SK-N-SH (cell line): ENCODE data around the gene ABR. TPM values are rescaled to one million over a fixed set of nuclear protein-coding genes. Genes with fewer than 3 reads are reported as not detected.

ENCODE experiments used
- CTCF ChIA-PET: fragments of 300-600, 350-600 bp; formaldehyde crosslinking; extraction: SDS; loops from one replicate; lab custom pipeline; 2021; lab: Yijun Ruan, JAX
- POLR2A ChIA-PET: fragments of 350-600 bp; sonication (Branson Sonifier 250); formaldehyde crosslinking; extraction: SDS; loops from one replicate; lab custom pipeline; 2020; ENCODE audit warnings: antibody characterized with exemption, inconsistent platforms; lab: Yijun Ruan, JAX
- DNase-seq: peaks from one replicate; pipeline ENCODE4 v3.0.0; 2012
- H2AFZ ChIP-seq: fragments of 200-600 bp; sonication (generic); 2 replicates; pipeline ENCODE4 v1.8.1; 2016; ENCODE audit warnings: antibody characterized with exemption, mild to moderate bottlenecking, low read depth
- H3F3A ChIP-seq: fragments of 200-600 bp; sonication (generic); replicated peaks from 2 replicates; pipeline ENCODE3; 2016; ENCODE audit warnings: antibody characterized with exemption, mild to moderate bottlenecking; ENCODE audit not compliant: insufficient read depth
- H3K27ac ChIP-seq, 2 experiments: fragments of 200-500 bp in 1 of 2; fragments of 200-600 bp in 1 of 2; sonication (Bioruptor generic) in 1 of 2; sonication (generic), shearing (Covaris generic) in 1 of 2; 2 replicates each; pipeline versions ENCODE4 v1.5.1 to v1.6.1; 2014 to 2016; ENCODE audit warnings: low read depth in 2 of 2, inconsistent platforms in 1 of 2, low read length in 1 of 2, mild to moderate bottlenecking in 1 of 2, mixed read lengths in 1 of 2
- H3K27me3 ChIP-seq: fragments of 200-600 bp; sonication (generic), shearing (Covaris generic); 2 replicates; pipeline ENCODE4 v1.6.1; 2016; ENCODE audit warnings: mixed run types; ENCODE audit not compliant: insufficient read depth
- H3K36me3 ChIP-seq, 2 experiments: fragments of 200-500 bp in 1 of 2; fragments of 200-600 bp in 1 of 2; sonication (Bioruptor generic) in 1 of 2; sonication (generic) in 1 of 2; replicated peaks in 1 of 2; 2 replicates each; pipeline versions ENCODE3 to v1.5.1; 2014 to 2016; ENCODE audit warnings: low read length in 1 of 2, mild to moderate bottlenecking in 1 of 2; ENCODE audit not compliant: insufficient read depth in 2 of 2, control insufficient read depth in 1 of 2
- H3K4me1 ChIP-seq, 2 experiments: fragments of 200-500 bp in 1 of 2; fragments of 200-600 bp in 1 of 2; sonication (Bioruptor generic) in 1 of 2; sonication (generic), shearing (Covaris generic) in 1 of 2; 2 replicates each; pipeline versions ENCODE4 v1.5.1 to v1.6.1; 2014 to 2016; ENCODE audit warnings: low read depth in 1 of 2, low read length in 1 of 2, mixed run types in 1 of 2; ENCODE audit not compliant: insufficient read depth in 2 of 2, control insufficient read depth in 1 of 2
- H3K4me2 ChIP-seq: fragments of 200-600 bp; sonication (generic), shearing (Covaris generic); 2 replicates; pipeline ENCODE4 v1.6.1; 2017; ENCODE audit warnings: mixed run types
- H3K4me3 ChIP-seq, 2 experiments: fragments of 200-500 bp in 1 of 2; fragments of 200-600 bp in 1 of 2; sonication (Bioruptor generic) in 1 of 2; sonication (generic), shearing (Covaris generic) in 1 of 2; 2 replicates each; pipeline versions ENCODE4 v1.5.1 to v1.8.1; 2014 to 2016; ENCODE audit warnings: low read depth in 2 of 2, inconsistent platforms in 1 of 2, low read length in 1 of 2, mild to moderate bottlenecking in 1 of 2, mixed read lengths in 1 of 2, moderate library complexity in 1 of 2
- H3K79me2 ChIP-seq: fragments of 200-600 bp; sonication (generic); 2 replicates; pipeline ENCODE4 v1.8.1; 2017; ENCODE audit warnings: mild to moderate bottlenecking; ENCODE audit not compliant: insufficient read depth
- H3K9ac ChIP-seq: fragments of 200-600 bp; sonication (generic); 2 replicates; pipeline ENCODE4 v1.6.1; 2017; ENCODE audit warnings: mixed run types
- H3K9me2 ChIP-seq: fragments of 200-600 bp; sonication (generic); 2 replicates; pipeline ENCODE4 v1.6.1; 2017; ENCODE audit warnings: mixed run types
- H3K9me3 ChIP-seq: fragments of 200-600 bp; sonication (generic); 2 replicates; pipeline ENCODE4 v1.6.1; 2017; ENCODE audit warnings: mixed run types, mild to moderate bottlenecking, moderate library complexity
- H4K20me1 ChIP-seq: fragments of 200-600 bp; sonication (generic); 2 replicates; pipeline ENCODE4 v1.6.1; 2017; ENCODE audit warnings: mild to moderate bottlenecking, mixed run types; ENCODE audit not compliant: insufficient read depth
- CHD2 ChIP-seq: fragments of 150-350 bp; IDR thresholded peaks from 2 replicates; pipeline ENCODE4 v1.6.1; 2018; ENCODE audit warnings: low read length; ENCODE audit not compliant: partially characterized antibody
- CTCF ChIP-seq: fragments of 200-600 bp; sonication (generic); IDR thresholded peaks from 2 replicates; pipeline ENCODE4 v1.6.1; 2017; ENCODE audit warnings: antibody characterized with exemption, mild to moderate bottlenecking, moderate library complexity
- ELF1 ChIP-seq: IDR thresholded peaks from 2 replicates; pipeline ENCODE4 v1.4.0; 2012
- EP300 ChIP-seq, 2 experiments: IDR thresholded peaks; 2 replicates each; pipeline versions ENCODE4 v1.4.0 to v1.6.1; 2012; ENCODE audit warnings: borderline replicate concordance in 1 of 2, low read depth in 1 of 2, low read length in 1 of 2
- EZH2phosphoT487 ChIP-seq: fragments of 200-600 bp; sonication (generic); IDR thresholded peaks from 2 replicates; pipeline ENCODE4 v1.6.1; 2017; ENCODE audit warnings: low read depth, mixed run types, mild to moderate bottlenecking, antibody characterized with exemption, moderate library complexity, borderline replicate concordance
- FOSL2 ChIP-seq: IDR thresholded peaks from 2 replicates; pipeline ENCODE4 v1.4.0; 2012; ENCODE audit warnings: low read depth, mild to moderate bottlenecking, moderate library complexity, borderline replicate concordance
- FOXJ3 ChIP-seq: sonication (generic); formaldehyde crosslinking; IDR thresholded peaks from 2 replicates; pipeline ENCODE4 v1.5.1; 2020; ENCODE audit warnings: mild to moderate bottlenecking, missing genetic modification reagents
- GATA2 ChIP-seq: sonication (generic); formaldehyde crosslinking; IDR thresholded peaks from 2 replicates; pipeline ENCODE4 v1.5.0; 2020; ENCODE audit warnings: mild to moderate bottlenecking, missing genetic modification reagents
- JUND ChIP-seq: IDR thresholded peaks from 2 replicates; pipeline ENCODE4 v1.4.0; 2012
- MXI1 ChIP-seq: IDR thresholded peaks from 2 replicates; pipeline ENCODE4 v1.6.1; 2012; ENCODE audit warnings: mild to moderate bottlenecking, low read depth, low read length, improper control_type of control experiment
- NFIC ChIP-seq: IDR thresholded peaks from 2 replicates; pipeline ENCODE4 v1.4.0; 2012; ENCODE audit warnings: borderline replicate concordance
- RAD21 ChIP-seq: IDR thresholded peaks from 2 replicates; pipeline ENCODE4 v1.6.1; 2012; ENCODE audit warnings: mild to moderate bottlenecking, low read length
- TCF12 ChIP-seq: IDR thresholded peaks from 2 replicates; pipeline ENCODE4 v1.4.0; 2012
- USF1 ChIP-seq: IDR thresholded peaks from 2 replicates; pipeline ENCODE4 v1.4.0; 2012; ENCODE audit warnings: low read depth, borderline replicate concordance
- YY1 ChIP-seq: IDR thresholded peaks from 2 replicates; pipeline ENCODE4 v1.4.0; 2012; ENCODE audit warnings: low read depth, mild to moderate bottlenecking
- WGBS: methylation state at CpG from one replicate; pipeline ENCODE4 v1.1.6; 2017; ENCODE audit warnings: low lambda C conversion rate; 5-methylcytosine and 5-hydroxymethylcytosine counted together
- polyA plus RNA-seq, 3 experiments: library from polyadenylated mRNA; depleted of rRNA; stranded (reverse); fragments of >200 nt; gene quantifications; 2 replicates each; pipeline ENCODE4 v1.2.3, GENCODE V29; 2012
- TF ChIP-seq, protein P1 (sequence below): IDR thresholded peaks from 2 replicates; pipeline ENCODE4 v1.4.0; 2012; ENCODE audit warnings: low read depth
- TF ChIP-seq, protein P2 (sequence below): fragments of 150-350 bp; IDR thresholded peaks from 2 replicates; pipeline ENCODE4 v1.6.1; 2017; ENCODE audit warnings: antibody characterized with exemption, low read length, low read depth, borderline replicate concordance

The ABR gene
- polyA plus RNA-seq, 1 of the 3 experiments (the other 2 are of a cell fraction), result 117 TPM

- POLR2A ChIA-PET, result no interaction called here
- peak overlapping the region; percentile 52 to 68 for H3K4me3 ChIP-seq
- H3K27ac ChIP-seq, result no peak overlapping the region
- H3F3A ChIP-seq, result peaks cover 8% of the 10 kb centered on the region
- H3K27me3 ChIP-seq, result no peaks in the 10 kb centered on the region; the same call in 1 of the 2 replicates
- 73% methylated on average over 9 of the region's 19 CpGs for WGBS
- no peaks in the 10 kb centered on the region for H3K36me3 ChIP-seq
- H4K20me1 ChIP-seq, result no peaks in the 10 kb centered on the region
- CTCF ChIA-PET, result interaction anchor here (1.0 to 1.1 kb wide), 2 partner anchors 16 to 81 kb away, joined by 4 to 9 read pairs; no protein-coding TSS in a partner anchor
- no peak for TF ChIP-seq TCF12
- TF ChIP-seq EZH2phosphoT487, result no peak
- TF ChIP-seq GATA2 (CRISPR knock-in tag), result no peak
- TF ChIP-seq FOSL2, result no peak
- no peak for TF ChIP-seq EP300 (IDR thresholded peaks at IDR 0.05; ENCODE audit: borderline replicate concordance in 1 of 2, low read depth in 1 of 2, low read length in 1 of 2)
- TF ChIP-seq JUND, result no peak
- TF ChIP-seq NFIC, result no peak
- TF ChIP-seq, protein P1, sequence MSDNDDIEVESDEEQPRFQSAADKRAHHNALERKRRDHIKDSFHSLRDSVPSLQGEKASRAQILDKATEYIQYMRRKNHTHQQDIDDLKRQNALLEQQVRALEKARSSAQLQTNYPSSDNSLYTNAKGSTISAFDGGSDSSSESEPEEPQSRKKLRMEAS, result no peak
- no peak for TF ChIP-seq CHD2
- no peak for TF ChIP-seq RAD21
- TF ChIP-seq ELF1, result no peak
- TF ChIP-seq, protein P2, sequence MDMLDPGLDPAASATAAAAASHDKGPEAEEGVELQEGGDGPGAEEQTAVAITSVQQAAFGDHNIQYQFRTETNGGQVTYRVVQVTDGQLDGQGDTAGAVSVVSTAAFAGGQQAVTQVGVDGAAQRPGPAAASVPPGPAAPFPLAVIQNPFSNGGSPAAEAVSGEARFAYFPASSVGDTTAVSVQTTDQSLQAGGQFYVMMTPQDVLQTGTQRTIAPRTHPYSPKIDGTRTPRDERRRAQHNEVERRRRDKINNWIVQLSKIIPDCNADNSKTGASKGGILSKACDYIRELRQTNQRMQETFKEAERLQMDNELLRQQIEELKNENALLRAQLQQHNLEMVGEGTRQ, result no peak
- no peak for TF ChIP-seq FOXJ3 (CRISPR knock-in tag)
- no peak for TF ChIP-seq YY1
- DNase-seq, result no peak
- no peaks in the 10 kb centered on the region for H3K9me2 ChIP-seq
- H2AFZ ChIP-seq, result peak overlapping the region; percentile 99; the same call in 1 of the 2 replicates
- H3K79me2 ChIP-seq, result no peaks in the 10 kb centered on the region
- no peaks in the 10 kb centered on the region for H3K9me3 ChIP-seq
- peak overlapping the region; percentile 71 for H3K9ac ChIP-seq
- H3K4me2 ChIP-seq, result peak overlapping the region; percentile 90
- H3K4me1 ChIP-seq, result no peaks in the 10 kb centered on the region; a peak in 1 of 4 replicates
Measured at GRCh38 chr17:1203967-1204291, 24.1 kb upstream of the ABR start.

GRCh38 chr17:1203111-1203966 lies 23.6 kb upstream of the ABR start:
- Histone ChIP-seq H3K9me2 (no peaks in the 10 kb centered on the region), H3K9ac (peak overlapping the region; percentile 71), H3K4me3 (peak overlapping the region; percentile 52 to 68), H2AFZ (peak overlapping the region; percentile 99; the same call in 1 of the 2 replicates), H4K20me1 (no peaks in the 10 kb centered on the region), H3K4me2 (peak overlapping the region; percentile 90), H3K9me3 (no peaks in the 10 kb centered on the region), H3F3A (peaks cover 8% of the 10 kb centered on the region), H3K27me3 (no peaks in the 10 kb centered on the region; the same call in 1 of the 2 replicates), H3K36me3 (no peaks in the 10 kb centered on the region), H3K79me2 (no peaks in the 10 kb centered on the region), H3K27ac (no peak overlapping the region; a peak in 1 of 4 replicates), H3K4me1 (no peaks in the 10 kb centered on the region; a peak in 1 of 4 replicates)
- ChIA-PET POLR2A (no interaction called here), CTCF (interaction anchor here (0.6 to 7.5 kb wide), 5 partner anchors 11 to 81 kb away, joined by 3 to 72 read pairs (median 4); no protein-coding TSS in a partner anchor)
- peak; percentile 100 for DNase-seq
- TF ChIP-seq USF1 (peak; percentile 88), RAD21 (0 out of 2 replicates have a peak, but pooled peaks have one; percentile 8), ELF1 (no peak), CTCF (peak; percentile 15; the same call in 1 of the 2 replicates), MXI1 (peak; percentile 64; the same call in 1 of the 2 replicates)
- WGBS, result 27% methylated on average over 19 of the region's 91 CpGs
